Occipital lobe (tissue), 2 donors: ENCODE measurements around the gene RAD52. TPM values are rescaled to one million over a fixed set of nuclear protein-coding genes. Genes with fewer than 3 reads are reported as not detected.
"Not testable (repeated sequence)": the region's sequence is repeated elsewhere in the genome, so short reads cannot be mapped to it uniquely, and the experiment has no call there.

Experiments
- DNase-seq: peaks from one replicate; lab custom pipeline; 2025; lab: John Stamatoyannopoulos, UW
- total RNA-seq: library from RNA; depleted of rRNA; stranded (reverse); fragments of >200 nt; gene quantifications from one replicate; pipeline ENCODE4 v1.2.3, GENCODE V29; 2014

The RAD52 gene
- total RNA-seq, 1 donor from 2014 or later, result 16.7 TPM

DNA sequence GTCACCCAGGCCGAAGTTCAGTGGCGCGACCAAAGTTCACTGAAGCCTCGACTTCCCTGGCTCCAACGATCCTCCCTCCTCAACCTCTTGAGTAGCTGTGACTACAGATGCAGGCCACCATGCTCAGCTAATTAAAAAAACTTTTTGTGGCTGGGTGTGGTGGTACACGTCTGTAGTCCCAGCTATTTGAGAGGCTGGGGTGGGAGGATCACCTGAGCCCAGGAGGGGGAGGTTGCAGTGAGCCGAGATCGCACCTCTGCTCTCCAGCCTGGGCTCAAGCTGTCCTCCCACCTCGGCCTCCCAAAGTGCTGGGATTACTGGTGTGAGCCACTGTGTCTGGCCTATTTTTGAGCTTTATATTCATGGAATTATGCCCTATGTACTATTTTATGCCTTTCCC is 18.1 kb upstream of the RAD52 start:
- no peak for DNase-seq

DNA sequence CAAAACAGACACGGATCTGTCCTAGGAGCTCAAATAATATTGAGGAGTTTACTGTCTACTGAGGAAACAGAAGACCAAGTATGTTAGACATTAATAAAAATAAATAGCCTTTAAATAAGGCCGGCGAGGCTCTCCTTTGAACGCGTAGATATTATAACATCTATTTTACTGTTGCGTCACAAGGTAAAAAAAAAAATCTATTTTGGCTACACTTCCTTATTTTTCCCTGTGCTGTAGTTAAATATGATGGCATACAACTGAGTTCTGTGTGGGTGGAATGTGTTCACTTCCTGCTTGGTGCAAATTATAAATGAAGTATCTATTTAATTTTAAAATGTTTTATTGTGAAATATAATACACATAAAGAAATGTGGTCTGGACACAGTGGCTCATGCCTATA is 17.2 kb upstream of the RAD52 start:
- no peak for DNase-seq

GRCh38 chr12:958588-959123 is 9.2 kb upstream of the RAD52 start:
- DNase-seq, result no peak

DNA sequence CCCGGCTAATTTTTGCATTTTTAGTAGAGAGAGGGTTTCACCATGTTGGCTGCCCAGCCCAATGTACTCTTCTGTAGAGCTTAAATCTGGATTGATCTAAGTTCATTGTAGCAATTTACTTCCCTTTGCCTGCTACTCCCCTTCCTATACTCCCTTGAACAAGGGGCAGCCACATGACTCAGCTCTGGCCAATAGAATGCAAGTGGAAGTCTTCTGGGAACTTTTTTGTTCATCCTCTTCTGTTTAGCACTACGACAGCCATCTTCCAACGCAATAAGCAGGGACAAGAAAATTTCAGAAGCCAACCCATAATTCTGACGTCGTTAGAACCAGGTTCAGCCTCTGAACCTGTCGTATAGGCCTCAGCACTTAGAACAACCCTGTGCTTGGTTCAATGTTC is 6.4 kb upstream of the RAD52 start:
- no peak for DNase-seq

GRCh38 chr12:954741-955140 is 5.2 kb upstream of the RAD52 start:
- DNase-seq, result no peak

- no peak for DNase-seq
Observed at GRCh38 chr12:953776-954175, 4.3 kb upstream of the RAD52 start.

- DNase-seq, result no peak
Observed at GRCh38 chr12:951176-951575, 1.7 kb upstream of the RAD52 start.

GRCh38 chr12:948238-948637 is 1.3 kb downstream of the RAD52 start:
- DNase-seq, result no peak

- DNase-seq, result no peak
Observed at GRCh38 chr12:946631-947030, 2.9 kb downstream of the RAD52 start.

DNA sequence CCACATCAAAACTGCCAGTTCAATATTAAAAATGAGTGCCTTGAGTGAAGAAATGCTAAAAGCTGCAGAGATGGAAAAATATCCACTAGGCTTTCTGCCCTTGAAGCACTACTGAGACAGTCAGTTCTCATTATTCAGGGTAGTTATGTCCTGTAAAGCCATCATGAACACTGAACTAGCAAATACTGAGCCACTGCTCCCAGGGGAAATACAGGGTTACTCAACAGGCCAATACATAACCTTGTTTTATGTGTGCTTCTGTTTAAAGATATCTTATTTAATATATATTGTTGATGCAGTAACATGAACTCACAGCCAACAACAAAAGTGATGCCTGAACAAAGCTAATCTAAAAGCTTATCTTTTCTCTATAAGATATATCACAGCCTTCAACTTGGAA is 3.3 kb downstream of the RAD52 start:
- no peak for DNase-seq

GRCh38 chr12:944211-944610 is 5.3 kb downstream of the RAD52 start:
- no peak for DNase-seq

DNA sequence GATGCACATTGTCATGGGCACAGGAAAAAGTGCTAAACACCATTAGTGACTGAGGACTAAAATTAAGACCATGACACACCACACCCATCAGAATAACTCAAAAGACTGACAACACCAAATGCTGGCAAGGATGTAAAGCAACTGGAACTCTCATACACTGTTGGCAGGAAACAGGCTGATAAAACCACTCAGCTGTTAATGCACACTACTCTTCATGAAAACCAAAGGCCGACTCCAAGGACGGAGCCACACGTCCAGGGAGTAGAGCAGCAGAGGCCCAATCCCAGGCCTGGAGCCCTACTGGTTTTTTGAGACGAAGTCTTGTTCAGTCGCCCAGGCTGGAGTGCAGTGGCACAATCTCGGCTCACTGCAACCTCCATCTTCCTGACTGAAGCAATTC is 6.4 kb downstream of the RAD52 start:
- DNase-seq, result no peak

- DNase-seq, result no peak
Observed at GRCh38 chr12:938810-939209, 10.7 kb downstream of the RAD52 start.

DNA sequence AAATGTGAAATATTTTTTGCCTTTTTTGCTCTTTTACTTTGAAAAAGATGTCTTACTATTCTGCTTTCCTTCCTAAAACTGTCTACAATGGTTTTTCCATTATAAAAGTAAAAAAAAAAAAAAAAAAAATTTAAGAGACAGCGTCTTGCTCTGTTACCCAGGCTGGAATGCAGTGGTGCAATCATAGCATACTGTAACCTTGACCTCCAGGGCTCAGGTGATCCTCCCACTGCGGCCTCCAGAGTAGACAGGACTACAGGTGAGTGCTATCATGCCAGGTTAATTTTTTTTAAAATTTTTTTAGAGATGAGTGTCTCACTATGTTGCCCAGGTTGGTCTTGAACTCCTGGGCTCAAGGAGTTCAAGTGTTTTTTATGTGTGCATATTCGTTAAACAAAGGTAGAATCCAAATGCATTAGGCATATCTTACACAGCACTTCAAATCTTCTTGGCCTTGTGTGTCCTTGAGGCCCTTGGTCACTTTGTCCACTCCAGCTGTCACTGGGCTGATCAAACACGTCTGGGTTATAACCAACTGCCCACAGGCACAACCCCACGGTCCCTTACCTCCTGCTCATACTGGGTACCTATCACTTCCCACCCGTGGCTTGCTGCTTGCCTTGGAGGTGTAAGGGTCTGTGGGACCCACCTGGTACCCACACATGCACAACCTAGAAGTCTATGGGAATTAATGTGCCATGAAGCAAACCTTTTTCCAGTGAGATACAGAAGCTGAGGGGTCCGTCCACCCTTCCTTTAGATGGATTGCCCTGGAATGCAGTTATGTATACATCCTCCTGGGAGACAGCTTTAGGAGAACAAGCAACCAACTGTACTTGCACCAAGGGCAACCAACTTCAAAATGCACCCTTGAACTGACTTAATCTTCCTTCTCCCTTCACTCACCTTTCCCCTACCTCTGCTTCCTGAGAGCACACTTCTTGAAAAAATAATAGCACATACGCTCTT is 12.8 kb downstream of the RAD52 start:
- DNase-seq, result no peak

GRCh38 chr12:935891-936290 is 13.6 kb downstream of the RAD52 start:
- not testable (repeated sequence) for DNase-seq

DNA sequence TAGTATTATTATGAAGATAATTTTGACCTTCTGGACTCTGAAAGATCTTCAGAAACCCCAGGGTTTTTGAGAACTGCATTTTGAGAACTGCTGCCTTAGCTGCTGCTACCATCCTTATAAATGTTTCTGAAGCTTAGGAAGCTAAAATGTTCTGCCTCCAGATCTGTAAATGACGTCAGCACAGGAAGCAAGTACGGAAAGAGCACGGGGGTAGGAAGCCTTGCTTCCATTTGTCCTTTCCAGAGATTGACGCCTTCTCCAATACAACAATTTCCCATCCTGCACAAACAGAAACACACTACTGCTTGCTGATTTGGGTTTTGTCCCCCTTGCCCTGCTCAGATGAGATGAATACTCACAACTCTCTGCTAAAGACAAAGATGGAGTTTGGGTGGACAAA is 17.9 kb downstream of the RAD52 start:
- DNase-seq, result no peak

DNA sequence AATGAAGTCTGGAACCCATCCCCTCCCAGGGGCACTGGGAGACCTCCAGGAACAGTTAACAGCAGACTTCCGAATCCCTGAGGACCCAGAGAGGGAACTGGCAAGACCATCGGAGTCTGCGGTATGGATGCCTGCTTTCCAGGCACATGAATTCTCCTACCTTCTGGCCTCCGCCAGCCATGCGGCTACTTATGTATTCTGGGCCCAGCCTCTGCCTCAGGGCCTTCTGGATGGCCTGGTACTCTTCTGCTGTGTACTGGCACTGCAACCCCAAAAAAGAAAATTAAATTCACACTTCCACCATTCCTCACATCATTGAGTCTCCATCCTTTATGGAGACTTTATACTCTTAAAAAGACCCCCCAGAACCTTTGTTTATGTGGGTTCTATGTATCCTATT is 18.4 kb downstream of the RAD52 start:
- no peak for DNase-seq

- no peak for DNase-seq
Observed at GRCh38 chr12:926641-927040, 22.9 kb downstream of the RAD52 start.

- DNase-seq, result no peak
Observed at GRCh38 chr12:922285-922684, 27.2 kb downstream of the RAD52 start.

GRCh38 chr12:920676-921075 is 28.8 kb downstream of the RAD52 start:
- no peak for DNase-seq

GRCh38 chr12:916712-917445 is 32.6 kb downstream of the RAD52 start:
- DNase-seq, result no peak

DNA sequence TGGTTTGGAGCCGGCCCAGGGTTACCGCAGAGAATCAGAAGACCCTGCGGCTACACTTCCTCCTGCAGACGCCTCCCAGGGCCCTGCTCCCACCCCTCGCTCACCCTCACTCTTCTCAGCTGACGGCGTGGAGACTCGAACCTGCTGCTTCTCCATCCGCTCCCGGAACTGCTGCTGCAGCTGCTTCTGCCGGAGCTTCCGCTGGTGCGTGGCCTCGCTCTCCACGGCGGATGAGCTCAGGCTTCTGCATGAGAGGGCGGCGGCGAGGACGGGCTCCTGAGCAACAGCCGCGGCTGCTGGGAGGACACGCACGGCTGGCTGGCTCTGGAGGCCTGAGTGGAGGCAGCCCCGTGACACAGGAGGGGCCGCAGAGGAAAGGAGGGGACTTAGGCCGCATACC is 33.3 kb downstream of the RAD52 start:
- DNase-seq, result no peak

DNA sequence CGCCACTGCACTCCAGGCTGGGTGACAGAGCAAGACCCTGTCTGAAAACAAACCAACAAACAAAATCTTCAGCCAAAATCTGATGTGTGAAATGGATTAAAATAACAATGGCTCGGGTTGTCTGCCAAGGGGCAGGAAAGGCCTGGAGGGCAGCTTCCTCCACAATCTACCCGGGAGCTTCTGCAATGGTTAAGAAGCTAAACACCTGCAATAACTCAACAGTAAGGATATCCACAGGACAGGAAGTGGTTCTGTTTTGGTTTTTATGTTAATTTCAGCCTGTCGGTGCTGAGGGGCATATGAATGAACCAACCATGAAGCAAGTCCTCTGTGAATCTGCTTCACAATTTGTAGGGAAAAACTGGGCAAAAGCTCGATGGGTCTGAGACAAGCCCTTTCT is 34.4 kb downstream of the RAD52 start:
- DNase-seq, result no peak
